Body of pancreas (tissue), 4 donors: ENCODE results near the gene PDIA2.

Experiments used
- POLR2A ChIP-seq, 3 donors: fragments of 450-650 bp; IDR thresholded peaks; one replicate each; pipeline ENCODE4 v1.6.1; 2016; ENCODE audit warnings: antibody characterized with exemption in 3 of 3, mild to moderate bottlenecking in 2 of 3
- TF ChIP-seq, protein P1 (sequence below), 7 experiments: fragments of 450-650 bp in 4 of 7; fragments of 200-600 bp in 3 of 7; sonication (generic) in 3 of 7; IDR thresholded peaks; one replicate each; pipeline ENCODE4 v1.5.1; 2016 to 2019; ENCODE audit warnings: antibody characterized with exemption in 7 of 7

DNA sequence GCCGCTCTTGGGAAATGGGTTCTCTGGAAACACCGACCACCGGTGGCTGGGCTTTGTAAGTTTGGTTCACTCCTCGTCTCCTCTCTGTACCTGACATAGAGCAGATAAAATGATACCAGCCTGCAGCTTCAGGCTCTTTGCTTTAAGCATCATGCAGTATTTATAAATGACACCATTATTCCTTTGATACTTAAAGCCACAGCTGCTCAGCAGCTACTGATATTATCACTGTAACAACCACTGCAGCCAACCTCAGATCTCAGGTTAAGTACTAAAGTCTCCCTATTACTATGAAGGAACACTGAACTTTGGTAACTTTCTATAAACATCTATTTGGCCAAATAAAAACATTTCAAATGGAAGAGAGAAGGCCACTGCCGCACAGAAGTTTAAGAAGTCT lies 34.6 kb downstream of the PDIA2 start:
- TF ChIP-seq, protein P1, sequence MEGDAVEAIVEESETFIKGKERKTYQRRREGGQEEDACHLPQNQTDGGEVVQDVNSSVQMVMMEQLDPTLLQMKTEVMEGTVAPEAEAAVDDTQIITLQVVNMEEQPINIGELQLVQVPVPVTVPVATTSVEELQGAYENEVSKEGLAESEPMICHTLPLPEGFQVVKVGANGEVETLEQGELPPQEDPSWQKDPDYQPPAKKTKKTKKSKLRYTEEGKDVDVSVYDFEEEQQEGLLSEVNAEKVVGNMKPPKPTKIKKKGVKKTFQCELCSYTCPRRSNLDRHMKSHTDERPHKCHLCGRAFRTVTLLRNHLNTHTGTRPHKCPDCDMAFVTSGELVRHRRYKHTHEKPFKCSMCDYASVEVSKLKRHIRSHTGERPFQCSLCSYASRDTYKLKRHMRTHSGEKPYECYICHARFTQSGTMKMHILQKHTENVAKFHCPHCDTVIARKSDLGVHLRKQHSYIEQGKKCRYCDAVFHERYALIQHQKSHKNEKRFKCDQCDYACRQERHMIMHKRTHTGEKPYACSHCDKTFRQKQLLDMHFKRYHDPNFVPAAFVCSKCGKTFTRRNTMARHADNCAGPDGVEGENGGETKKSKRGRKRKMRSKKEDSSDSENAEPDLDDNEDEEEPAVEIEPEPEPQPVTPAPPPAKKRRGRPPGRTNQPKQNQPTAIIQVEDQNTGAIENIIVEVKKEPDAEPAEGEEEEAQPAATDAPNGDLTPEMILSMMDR (IDR thresholded peaks at IDR 0.05) = no peak
- TF ChIP-seq POLR2A (IDR thresholded peaks at IDR 0.05) = no peak
